Spinal cord (tissue), 10 donors: Measurements from ENCODE around the gene RLF. TPM values are rescaled to one million over a fixed set of nuclear protein-coding genes. Genes with fewer than 3 reads are reported as not detected.

Source experiments
- DNase-seq, 6 donors: peaks; one replicate each; pipeline versions ENCODE4 v3.0.0 to v3.0.0-alpha.2; 2013 to 2015; ENCODE audit warnings: low spot score in 6 of 6, low read depth in 4 of 6
- H3K27ac ChIP-seq: one replicate; pipeline ENCODE4 v1.5.1; 2013; ENCODE audit warnings: low read depth, low read length, control low read depth
- H3K27me3 ChIP-seq: one replicate; pipeline ENCODE4 v1.6.1; 2013; ENCODE audit warnings: low read length; ENCODE audit not compliant: control insufficient read depth, insufficient read depth
- H3K36me3 ChIP-seq: one replicate; pipeline ENCODE4 v1.6.1; 2013; ENCODE audit warnings: low read length; ENCODE audit not compliant: control insufficient read depth, insufficient read depth
- H3K4me1 ChIP-seq: one replicate; pipeline ENCODE4 v1.6.1; 2013; ENCODE audit warnings: low read length; ENCODE audit not compliant: control insufficient read depth, insufficient read depth
- H3K4me3 ChIP-seq: one replicate; pipeline ENCODE4 v1.5.1; 2013; ENCODE audit warnings: low read depth, low read length, control low read depth
- H3K9me3 ChIP-seq: one replicate; pipeline ENCODE4 v1.6.1; 2013; ENCODE audit warnings: low read length; ENCODE audit not compliant: control insufficient read depth, insufficient read depth
- WGBS: methylation state at CpG from one replicate; pipeline ENCODE4 v1.1.5; 2013; ENCODE audit warnings: missing lambda C conversion rate; ENCODE audit not compliant: insufficient coverage; 5-methylcytosine and 5-hydroxymethylcytosine counted together
- polyA plus RNA-seq, 2 donors: library from polyadenylated mRNA; unstranded; fragments of 120-200 nt; gene quantifications; one replicate each; pipeline ENCODE4 v1.2.1, GENCODE V29; 2013; ENCODE audit not compliant: insufficient read length in 2 of 2
- total RNA-seq, 2 donors: library from RNA; depleted of rRNA in 1 of 2; stranded (reverse); fragments of 120-200 nt in 1 of 2; fragments of >200 nt in 1 of 2; gene quantifications; one replicate each; pipeline versions ENCODE4 v1.2.3 to v1.2.4, GENCODE V29; 2013 to 2014
- donor health status: healthy.

The RLF gene
- total and polyA plus RNA-seq, 4 donors = 17.2 to 65.1 (median 28.6) TPM

DNA sequence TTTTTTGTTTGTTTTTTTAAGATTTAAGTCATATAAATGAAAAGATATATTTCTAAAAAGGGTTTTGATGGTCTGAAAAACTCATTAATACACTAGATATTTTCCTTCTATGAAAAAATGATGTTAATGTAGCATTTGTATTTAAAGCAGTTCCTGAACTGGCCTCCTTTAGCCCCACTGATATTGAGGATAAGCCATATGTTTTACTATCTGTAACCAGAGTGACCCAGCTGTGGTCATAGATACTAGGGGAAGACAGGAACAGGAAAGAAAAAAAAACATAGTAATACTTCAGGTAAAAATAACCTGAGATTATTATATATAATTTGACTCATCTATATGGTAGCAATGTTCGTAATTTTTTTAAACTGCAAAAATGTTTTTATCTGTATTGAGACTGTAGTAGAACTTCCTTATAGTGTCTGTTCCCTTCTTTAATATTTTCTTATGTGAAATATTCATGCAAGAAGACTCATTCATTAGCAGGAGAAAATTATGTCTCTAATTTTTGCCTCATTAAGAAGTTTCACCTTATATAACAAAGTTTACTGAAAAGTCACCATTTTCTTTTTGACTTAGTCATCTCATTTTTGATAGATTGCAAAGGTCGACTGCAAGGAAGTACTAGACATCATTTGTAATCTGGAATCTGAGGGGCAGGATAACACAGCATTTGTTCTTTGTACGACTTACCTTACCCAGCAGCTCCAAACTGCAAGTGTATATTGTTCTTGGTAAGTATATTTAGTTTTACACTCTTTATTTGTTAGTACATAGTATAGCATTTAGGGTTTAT lies 61.0 kb downstream of the RLF start:
- H3K27me3 ChIP-seq = no peaks in the 10 kb centered on the region
- no peak for DNase-seq
- no peak overlapping the region for H3K4me3 ChIP-seq
- no peak overlapping the region for H3K27ac ChIP-seq
- 100% methylated on average over 2 of the region's 3 CpGs for WGBS
- H3K9me3 ChIP-seq = no peaks in the 10 kb centered on the region
- peaks cover 7% of the 10 kb centered on the region for H3K36me3 ChIP-seq
- H3K4me1 ChIP-seq = no peaks in the 10 kb centered on the region

DNA sequence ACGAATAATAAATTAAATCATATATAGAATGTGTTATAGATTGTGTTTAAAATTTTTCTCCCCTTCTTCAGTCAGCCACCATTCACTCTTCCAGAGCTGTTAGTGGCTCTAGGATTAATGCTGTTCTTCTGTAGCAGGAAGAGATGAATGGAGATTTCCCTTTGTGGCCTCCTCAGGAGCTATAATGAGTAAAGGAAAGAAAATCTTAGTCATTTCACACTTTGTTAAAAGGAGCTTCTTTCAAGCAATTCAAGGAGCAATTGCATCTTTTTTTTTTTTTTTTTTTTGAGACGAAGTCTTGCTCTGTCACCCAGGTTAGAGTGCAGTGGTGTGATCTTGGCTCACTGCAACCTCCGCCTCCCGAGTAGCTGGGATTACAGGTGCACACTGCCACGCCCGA lies 62.9 kb downstream of the RLF start:
- no peaks in the 10 kb centered on the region for H3K4me1 ChIP-seq
- no peaks in the 10 kb centered on the region for H3K9me3 ChIP-seq
- H3K27ac ChIP-seq = no peak overlapping the region
- H3K27me3 ChIP-seq = no peaks in the 10 kb centered on the region
- no peak for DNase-seq
- H3K4me3 ChIP-seq = no peak overlapping the region
- H3K36me3 ChIP-seq = peaks cover 7% of the 10 kb centered on the region
- WGBS = 97% methylated on average over 4 of the region's 6 CpGs

DNA sequence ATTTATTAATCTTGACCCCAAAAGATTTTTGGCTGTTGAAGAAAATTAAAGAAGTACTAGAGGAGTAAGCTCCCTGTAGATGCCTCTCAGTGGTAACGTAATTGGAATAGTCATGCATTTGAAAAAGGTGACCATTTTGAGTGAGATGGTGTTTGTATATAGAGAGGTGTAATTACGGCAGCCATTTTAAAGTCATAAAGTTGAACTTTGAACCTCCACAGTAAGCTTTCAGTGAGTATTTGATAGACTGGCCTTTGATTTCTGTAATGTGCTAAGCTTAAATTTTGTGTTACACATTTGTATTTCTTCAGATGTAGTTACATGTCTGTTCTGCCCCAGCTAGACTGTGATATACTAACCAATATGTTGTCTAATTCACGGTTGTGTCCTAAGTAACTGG lies 65.0 kb downstream of the RLF start:
- WGBS = 92% methylated on average over 2 of the region's 3 CpGs
- H3K4me1 ChIP-seq = no peaks in the 10 kb centered on the region
- peaks cover 10% of the 10 kb centered on the region for H3K36me3 ChIP-seq
- H3K9me3 ChIP-seq = no peaks in the 10 kb centered on the region
- H3K27ac ChIP-seq = no peak overlapping the region
- no peaks in the 10 kb centered on the region for H3K27me3 ChIP-seq
- no peak for DNase-seq
- no peak overlapping the region for H3K4me3 ChIP-seq

DNA sequence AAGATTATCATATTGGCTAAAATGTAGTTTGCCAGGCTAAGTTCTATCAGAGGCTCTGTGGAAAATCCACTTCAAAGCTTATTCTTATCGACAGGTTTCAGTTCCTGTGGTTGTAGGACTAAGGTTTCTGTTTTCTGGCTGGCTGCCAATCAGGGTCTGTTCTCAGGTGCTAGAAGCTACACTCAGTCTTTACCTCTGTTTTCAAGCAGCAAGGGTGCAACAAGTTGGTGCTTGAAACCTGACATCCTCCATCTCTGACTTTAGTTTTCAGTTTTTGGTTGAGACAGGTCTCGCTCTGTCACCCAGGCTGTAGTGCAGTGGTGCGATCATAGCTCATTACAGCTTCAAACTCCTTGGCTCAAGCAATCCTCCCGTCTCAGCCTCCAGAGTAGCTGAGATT lies 71.3 kb downstream of the RLF start:
- no peak for DNase-seq
- Histone ChIP-seq H3K27me3 (no peaks in the 10 kb centered on the region), H3K4me1 (no peaks in the 10 kb centered on the region), H3K36me3 (peaks cover 28% of the 10 kb centered on the region), H3K4me3 (no peak overlapping the region), H3K27ac (no peak overlapping the region), H3K9me3 (no peaks in the 10 kb centered on the region)
- WGBS = 94% methylated on average over 2 of the region's 4 CpGs

GRCh38 chr1:40239626-40240025 lies 78.4 kb downstream of the RLF start:
- H3K27me3 ChIP-seq = no peaks in the 10 kb centered on the region
- no peak overlapping the region for H3K27ac ChIP-seq
- no peaks in the 10 kb centered on the region for H3K9me3 ChIP-seq
- H3K4me1 ChIP-seq = no peaks in the 10 kb centered on the region
- DNase-seq = no peak
- no CpG with 5 or more reads among the region's 1 CpG for WGBS
- peaks cover 5% of the 10 kb centered on the region for H3K36me3 ChIP-seq
- H3K4me3 ChIP-seq = no peak overlapping the region

- H3K9me3 ChIP-seq = no peaks in the 10 kb centered on the region
- H3K4me3 ChIP-seq = no peak overlapping the region
- DNase-seq = no peak
- 100% methylated on average over 1 of the region's 2 CpGs for WGBS
- H3K36me3 ChIP-seq = peaks cover 5% of the 10 kb centered on the region
- no peaks in the 10 kb centered on the region for H3K27me3 ChIP-seq
- H3K27ac ChIP-seq = no peak overlapping the region
- no peaks in the 10 kb centered on the region for H3K4me1 ChIP-seq
These were observed 79.2 kb downstream of the RLF start for GRCh38 chr1:40240390-40240789.

DNA sequence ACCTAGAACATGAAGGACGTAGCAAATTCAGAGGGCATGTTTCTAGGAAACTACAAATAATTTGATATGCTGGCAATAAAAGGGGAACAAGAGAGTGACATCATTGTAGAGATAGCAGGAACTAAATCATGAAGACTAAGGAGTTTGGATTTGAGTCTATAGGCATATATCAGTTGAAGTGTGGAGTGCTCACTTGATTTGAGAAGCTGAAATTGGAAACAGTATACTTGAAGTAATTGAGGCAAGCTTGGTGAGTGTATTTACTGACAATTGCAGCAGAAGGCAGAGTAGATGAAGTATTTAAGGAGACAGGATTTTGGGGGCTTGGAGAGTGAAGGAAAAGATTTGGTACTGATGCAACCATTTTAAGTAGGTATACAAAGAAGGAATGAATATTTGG lies 80.2 kb downstream of the RLF start:
- Histone ChIP-seq H3K36me3 (peaks cover 5% of the 10 kb centered on the region), H3K27ac (no peak overlapping the region), H3K9me3 (no peaks in the 10 kb centered on the region), H3K4me1 (no peaks in the 10 kb centered on the region), H3K27me3 (no peaks in the 10 kb centered on the region), H3K4me3 (no peak overlapping the region)
- 100% methylated on average over 1 of the region's 1 CpG for WGBS
- no peak for DNase-seq

DNA sequence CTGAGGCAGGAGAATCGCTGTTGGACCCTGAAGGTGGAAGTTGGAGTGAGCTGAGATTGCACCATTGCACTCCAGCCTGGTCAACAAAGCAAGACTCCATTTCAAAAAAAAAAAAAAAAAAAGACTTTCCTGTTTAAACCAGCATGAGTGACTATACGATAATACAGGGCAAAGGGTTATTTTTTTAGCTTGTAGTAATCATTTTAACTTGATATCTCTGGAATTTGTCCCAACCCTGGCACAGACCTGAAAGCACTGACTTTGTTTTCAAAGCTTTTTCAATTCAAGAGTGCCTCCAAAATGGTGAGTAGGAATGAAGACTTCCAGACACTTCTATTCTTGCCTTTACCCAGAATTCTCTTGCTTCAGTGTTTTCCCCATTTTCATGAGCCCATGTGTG lies 82.2 kb downstream of the RLF start:
- Histone ChIP-seq H3K27me3 (no peaks in the 10 kb centered on the region), H3K4me3 (no peak overlapping the region), H3K27ac (no peak overlapping the region), H3K9me3 (no peaks in the 10 kb centered on the region), H3K36me3 (no peaks in the 10 kb centered on the region), H3K4me1 (no peaks in the 10 kb centered on the region)
- WGBS = no CpG with 5 or more reads among the region's 2 CpGs
- DNase-seq = no peak

DNA sequence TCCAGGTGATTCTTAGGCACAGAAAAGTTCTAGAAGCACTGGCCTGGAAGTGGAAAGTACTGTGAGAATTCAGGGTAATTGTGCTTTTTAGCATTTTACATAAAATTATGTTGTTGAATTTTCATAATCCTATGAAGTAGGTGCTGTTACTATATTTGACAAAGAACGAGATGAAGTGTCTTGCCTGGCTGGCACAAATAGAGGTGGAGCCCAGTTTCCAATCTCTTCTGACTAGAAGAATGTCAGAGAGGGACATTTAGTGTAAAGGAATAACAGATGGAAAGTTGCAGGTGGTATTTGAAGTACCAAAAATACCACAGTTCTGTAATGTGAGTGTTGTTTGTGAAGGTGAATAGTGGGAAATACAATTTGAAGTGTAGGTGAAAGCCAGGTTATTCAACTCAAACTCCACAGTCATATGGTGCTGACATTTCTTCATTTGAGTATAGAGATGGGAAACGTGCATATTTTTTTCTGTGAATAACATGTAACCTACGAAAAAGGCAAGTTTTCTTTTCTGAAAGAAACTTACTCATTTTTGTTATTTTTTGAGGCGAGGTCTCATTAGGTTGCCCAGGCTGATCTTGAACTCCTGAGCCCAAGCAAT lies 83.1 kb downstream of the RLF start:
- Histone ChIP-seq H3K27ac (no peak overlapping the region), H3K4me3 (no peak overlapping the region), H3K27me3 (no peaks in the 10 kb centered on the region), H3K9me3 (no peaks in the 10 kb centered on the region), H3K36me3 (no peaks in the 10 kb centered on the region), H3K4me1 (no peaks in the 10 kb centered on the region)
- no peak for DNase-seq
- 84% methylated on average over 3 of the region's 4 CpGs for WGBS

DNA sequence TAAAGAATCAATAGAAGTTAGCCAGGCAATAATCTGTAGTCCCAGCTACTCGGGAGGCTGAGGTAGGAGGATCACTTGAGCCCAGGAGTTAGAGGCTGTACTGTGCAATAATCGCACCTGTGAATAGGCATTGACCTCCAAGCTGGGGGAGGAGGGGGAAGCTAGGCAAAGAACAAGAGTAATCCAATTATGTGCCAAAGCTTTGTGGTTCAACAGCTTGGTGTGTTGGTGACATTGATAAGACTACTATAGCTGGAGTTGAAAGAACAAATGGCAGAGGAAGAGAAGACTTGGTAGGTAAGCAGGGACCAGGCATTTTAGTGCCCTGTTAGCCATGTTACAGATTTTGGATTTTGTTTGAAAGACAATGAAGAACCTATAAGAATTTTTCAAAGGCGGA lies 84.5 kb downstream of the RLF start:
- Histone ChIP-seq H3K4me1 (no peaks in the 10 kb centered on the region), H3K4me3 (no peak overlapping the region), H3K9me3 (no peaks in the 10 kb centered on the region), H3K36me3 (no peaks in the 10 kb centered on the region), H3K27ac (no peak overlapping the region), H3K27me3 (no peaks in the 10 kb centered on the region)
- no peak for DNase-seq
- WGBS = 93% methylated on average over 3 of the region's 3 CpGs
